Neural cell (in vitro differentiated cells): Measurements from ENCODE around the gene ITGAL.

Experiments
- CTCF ChIP-seq: fragments of 450-650 bp; IDR thresholded peaks from 2 replicates; pipeline ENCODE4 v1.5.1; 2014; ENCODE audit warnings: antibody characterized with exemption, mild to moderate bottlenecking, moderate library complexity; ENCODE audit not compliant: poor library complexity, severe bottlenecking
- EZH2 ChIP-seq: fragments of 200-600, 300-800 bp; shearing (Covaris generic), sonication (generic); IDR thresholded peaks from 2 replicates; pipeline ENCODE4 v1.6.1; 2014; ENCODE audit warnings: antibody characterized with exemption, low read length, borderline replicate concordance, mild to moderate bottlenecking; ENCODE audit not compliant: insufficient read depth, poor library complexity, severe bottlenecking
- POLR2AphosphoS5 ChIP-seq: IDR thresholded peaks from 2 replicates; pipeline ENCODE4 v1.6.1; 2012
- RAD21 ChIP-seq: fragments of 450-650 bp; conservative IDR thresholded peaks from 2 replicates; pipeline ENCODE4 v1.6.1; 2014; ENCODE audit warnings: antibody characterized with exemption, mild to moderate bottlenecking, moderate library complexity
- REST ChIP-seq: IDR thresholded peaks from 2 replicates; pipeline ENCODE4 v1.6.1; 2012; ENCODE audit warnings: borderline replicate concordance

- TF ChIP-seq RAD21 (peak; percentile 10), CTCF (no peak), POLR2AphosphoS5 (no peak), EZH2 (no peak), REST (no peak)
Observed at GRCh38 chr16:30527635-30528178, 55.2 kb downstream of the ITGAL start.
